B cell (primary cell): ENCODE results near the gene PGBD4. TPM values are rescaled to one million over a fixed set of nuclear protein-coding genes. Genes with fewer than 3 reads are reported as not detected.

Source experiments
- ATAC-seq: fragments of 200-7000 bp; cut with Tn5 transposase; one replicate; pipeline ENCODE4 v1.10.0; 2021; ENCODE audit warnings: low read depth, mild to moderate bottlenecking, moderate number of reproducible peaks, moderate library complexity
- CTCF ChIA-PET: fragments of 350-600 bp; sonication (Branson Sonifier 250); formaldehyde crosslinking; loops from one replicate; lab custom pipeline; 2021; ENCODE audit warnings: antibody characterized with exemption, inconsistent platforms; lab: Charles Lee
- POLR2A ChIA-PET: fragments of 350-600 bp; sonication (Branson Sonifier 250); formaldehyde crosslinking; loops from one replicate; lab custom pipeline; 2021; ENCODE audit warnings: antibody characterized with exemption; lab: Charles Lee
- DNase-seq: peaks from one replicate; pipeline ENCODE4 v3.0.0; 2013
- H2AFZ ChIP-seq: 2 replicates; pipeline ENCODE4 v1.6.1; 2012; ENCODE audit warnings: mild to moderate bottlenecking, low read depth, low read length; ENCODE audit not compliant: insufficient read depth, poor library complexity, severe bottlenecking
- H3K27ac ChIP-seq, 2 donors: 1 replicate in 1 of 2; 2 replicates in 1 of 2; pipeline ENCODE4 v1.5.1; 2012 to 2013; ENCODE audit warnings: low read length in 2 of 2, mild to moderate bottlenecking in 2 of 2, moderate library complexity in 1 of 2
- H3K27me3 ChIP-seq, 4 experiments: fragments of 200-600 bp in 1 of 4; sonication (generic) in 1 of 4; replicated peaks in 1 of 4; 1 replicate in 2 of 4; 2 replicates in 2 of 4; pipeline versions ENCODE4 v1.6.1 to v1.7.0; 2013 to 2016; ENCODE audit warnings: low read length in 3 of 4, mild to moderate bottlenecking in 2 of 4, mixed read lengths in 1 of 4, moderate library complexity in 1 of 4; ENCODE audit not compliant: insufficient read depth in 4 of 4, control insufficient read depth in 3 of 4; ENCODE audit errors: control extremely low read depth in 1 of 4
- H3K36me3 ChIP-seq, 2 experiments: replicated peaks in 1 of 2; 1 replicate in 1 of 2; 2 replicates in 1 of 2; pipeline versions ENCODE4 v1.6.1 to v1.7.1; 2013; ENCODE audit warnings: low read length in 1 of 2; ENCODE audit not compliant: insufficient read depth in 2 of 2, control insufficient read depth in 1 of 2; ENCODE audit errors: control extremely low read depth in 1 of 2, extremely low read depth in 1 of 2
- H3K4me1 ChIP-seq, 2 donors: fragments of 200-600 bp in 1 of 2; sonication (generic) in 1 of 2; 1 replicate in 1 of 2; 2 replicates in 1 of 2; pipeline versions ENCODE4 v1.5.1 to v1.6.1; 2013 to 2017; ENCODE audit warnings: low read length in 2 of 2; ENCODE audit not compliant: control insufficient read depth in 2 of 2, insufficient read depth in 2 of 2
- H3K4me2 ChIP-seq: replicated peaks from 2 replicates; pipeline ENCODE3; 2012; ENCODE audit warnings: mild to moderate bottlenecking, low read depth, low read length; ENCODE audit not compliant: poor library complexity, severe bottlenecking
- H3K4me3 ChIP-seq, 5 experiments: fragments of 200-600 bp in 1 of 5; sonication (generic) in 1 of 5; 1 replicate in 3 of 5; 2 replicates in 2 of 5; pipeline versions ENCODE4 v1.5.1 to v1.7.0; 2011 to 2016; ENCODE audit warnings: low read length in 4 of 5, mild to moderate bottlenecking in 4 of 5, low read depth in 2 of 5, control low read depth in 1 of 5, moderate library complexity in 1 of 5; ENCODE audit not compliant: insufficient read depth in 1 of 5; ENCODE audit errors: control extremely low read depth in 1 of 5, extremely low read depth in 1 of 5
- H3K79me2 ChIP-seq: fragments of 200-600 bp; sonication (generic); one replicate; pipeline ENCODE4 v1.6.0; 2016; ENCODE audit warnings: low read length; ENCODE audit not compliant: control insufficient read depth, insufficient read depth
- H3K9ac ChIP-seq: fragments of 200-600 bp; sonication (generic); 2 replicates; pipeline ENCODE4 v1.6.1; 2017; ENCODE audit warnings: mild to moderate bottlenecking, low read length, moderate library complexity
- H3K9me3 ChIP-seq, 3 donors: one replicate each; pipeline versions ENCODE4 v1.6.1 to v1.7.1; 2013; ENCODE audit warnings: low read length in 2 of 3; ENCODE audit not compliant: control insufficient read depth in 2 of 3, insufficient read depth in 1 of 3; ENCODE audit errors: control extremely low read depth in 1 of 3
- H4K20me1 ChIP-seq: 2 replicates; pipeline ENCODE4 v1.6.0; 2012; ENCODE audit warnings: mild to moderate bottlenecking, low read length; ENCODE audit not compliant: insufficient read depth, control insufficient read depth, poor library complexity, severe bottlenecking
- H3K27ac Mint-ChIP-seq: one replicate; pipeline ENCODE4 v1.8.0; 2021; ENCODE audit warnings: mixed read lengths
- H3K27me3 Mint-ChIP-seq: one replicate; pipeline ENCODE4 v1.8.0; 2021; ENCODE audit warnings: mixed read lengths
- H3K4me1 Mint-ChIP-seq: one replicate; pipeline ENCODE4 v1.8.0; 2021; ENCODE audit warnings: mixed read lengths
- H3K4me3 Mint-ChIP-seq: one replicate; pipeline ENCODE4 v1.8.0; 2021; ENCODE audit warnings: mixed read lengths
- H3K9me3 Mint-ChIP-seq: one replicate; pipeline ENCODE4 v1.8.0; 2022; ENCODE audit warnings: mixed read lengths; ENCODE audit not compliant: insufficient read depth
- EZH2 ChIP-seq: IDR thresholded peaks from 2 replicates; pipeline ENCODE4 v1.6.1; 2012; ENCODE audit warnings: borderline replicate concordance, low read depth, mild to moderate bottlenecking, moderate library complexity, low read length; ENCODE audit not compliant: insufficient read depth, poor library complexity, severe bottlenecking
- WGBS: methylation state at CpG from one replicate; pipeline ENCODE4 v1.1.5; 2013; ENCODE audit warnings: missing lambda C conversion rate; ENCODE audit not compliant: insufficient coverage; 5-methylcytosine and 5-hydroxymethylcytosine counted together
- intact Hi-C: fragments of 100-400 bp; cut with micrococcal nuclease; formaldehyde crosslinking; loops from one replicate; pipeline ENCODE4 v1.10.0; 2022
- polyA plus RNA-seq: library from polyadenylated mRNA; depleted of rRNA; stranded (reverse); fragments of >200 nt; gene quantifications from 2 replicates; pipeline ENCODE4 v1.2.3, GENCODE V29; 2012
- total RNA-seq, 2 donors: library from RNA; stranded (reverse); fragments of 120-200 nt in 1 of 2; gene quantifications; 1 replicate in 1 of 2; 2 replicates in 1 of 2; pipeline versions ENCODE4 v1.2.3 to v1.2.4, GENCODE V29; 2013 to 2022
- TF ChIP-seq, protein P1 (sequence below): fragments of 200-600 bp; IDR thresholded peaks from one replicate; pipeline ENCODE4 v1.8.0; 2022; ENCODE audit warnings: antibody characterized with exemption, mild to moderate bottlenecking

The PGBD4 gene
- total and polyA plus RNA-seq, 2 donors (not counting 1 experiment from before 2014, with no cell fraction given), result 2.5 to 5.2 TPM

DNA sequence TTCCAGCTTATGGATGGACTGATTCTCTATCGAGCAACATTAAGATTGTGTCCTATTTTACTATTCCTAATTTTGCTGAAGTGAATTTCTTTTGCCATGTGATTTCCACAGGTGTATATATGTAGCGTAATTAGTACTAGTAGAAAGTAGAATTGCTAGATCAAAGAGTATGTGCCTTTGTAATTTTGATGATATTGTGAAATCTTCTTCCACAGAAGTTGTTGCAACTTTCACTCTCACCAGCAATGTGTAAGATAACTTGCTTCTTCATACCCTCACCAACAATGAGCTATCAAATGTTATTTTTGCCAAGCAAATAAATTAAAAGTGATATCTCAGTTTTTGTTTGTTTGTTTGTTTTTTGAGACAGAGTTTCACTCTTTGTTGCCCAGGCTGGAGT is 5.4 kb downstream of the PGBD4 start:
- Histone ChIP-seq H3K4me2 (no peak overlapping the region), H3K9ac (no peak overlapping the region), H3K79me2 (peaks cover 19% of the 10 kb centered on the region), H3K27me3 (no peaks in the 10 kb centered on the region), H4K20me1 (no peaks in the 10 kb centered on the region), H3K4me3 (no peak overlapping the region), H3K9me3 (no peaks in the 10 kb centered on the region), H3K36me3 (no peaks in the 10 kb centered on the region), H2AFZ (no peak overlapping the region), H3K27ac (no peak overlapping the region), H3K4me1 (peaks cover 6 to 8% of the 10 kb centered on the region in 2 donors)
- intact Hi-C loops, result no loop called here
- TF ChIP-seq, protein P1, sequence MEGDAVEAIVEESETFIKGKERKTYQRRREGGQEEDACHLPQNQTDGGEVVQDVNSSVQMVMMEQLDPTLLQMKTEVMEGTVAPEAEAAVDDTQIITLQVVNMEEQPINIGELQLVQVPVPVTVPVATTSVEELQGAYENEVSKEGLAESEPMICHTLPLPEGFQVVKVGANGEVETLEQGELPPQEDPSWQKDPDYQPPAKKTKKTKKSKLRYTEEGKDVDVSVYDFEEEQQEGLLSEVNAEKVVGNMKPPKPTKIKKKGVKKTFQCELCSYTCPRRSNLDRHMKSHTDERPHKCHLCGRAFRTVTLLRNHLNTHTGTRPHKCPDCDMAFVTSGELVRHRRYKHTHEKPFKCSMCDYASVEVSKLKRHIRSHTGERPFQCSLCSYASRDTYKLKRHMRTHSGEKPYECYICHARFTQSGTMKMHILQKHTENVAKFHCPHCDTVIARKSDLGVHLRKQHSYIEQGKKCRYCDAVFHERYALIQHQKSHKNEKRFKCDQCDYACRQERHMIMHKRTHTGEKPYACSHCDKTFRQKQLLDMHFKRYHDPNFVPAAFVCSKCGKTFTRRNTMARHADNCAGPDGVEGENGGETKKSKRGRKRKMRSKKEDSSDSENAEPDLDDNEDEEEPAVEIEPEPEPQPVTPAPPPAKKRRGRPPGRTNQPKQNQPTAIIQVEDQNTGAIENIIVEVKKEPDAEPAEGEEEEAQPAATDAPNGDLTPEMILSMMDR, result no peak
- no peak for TF ChIP-seq EZH2
- WGBS, result 80% methylated on average over 1 of the region's 2 CpGs
- Mint-ChIP-seq H3K27me3 (no peaks in the 10 kb centered on the region), H3K27ac (no peak overlapping the region), H3K4me1 (peaks cover 14% of the 10 kb centered on the region), H3K4me3 (no peak overlapping the region), H3K9me3 (no peaks in the 10 kb centered on the region)
- ATAC-seq, result no peak
- ChIA-PET CTCF (interaction anchor here (3.6 kb wide), 1 partner anchor 102 kb away, joined by 30 read pairs; the partner anchor contains the start of gene KATNBL1), POLR2A (interaction anchor here (0.6 kb wide), 1 partner anchor 489 kb away, joined by 5 read pairs; no protein-coding TSS in a partner anchor)
- DNase-seq, result no peak

DNA sequence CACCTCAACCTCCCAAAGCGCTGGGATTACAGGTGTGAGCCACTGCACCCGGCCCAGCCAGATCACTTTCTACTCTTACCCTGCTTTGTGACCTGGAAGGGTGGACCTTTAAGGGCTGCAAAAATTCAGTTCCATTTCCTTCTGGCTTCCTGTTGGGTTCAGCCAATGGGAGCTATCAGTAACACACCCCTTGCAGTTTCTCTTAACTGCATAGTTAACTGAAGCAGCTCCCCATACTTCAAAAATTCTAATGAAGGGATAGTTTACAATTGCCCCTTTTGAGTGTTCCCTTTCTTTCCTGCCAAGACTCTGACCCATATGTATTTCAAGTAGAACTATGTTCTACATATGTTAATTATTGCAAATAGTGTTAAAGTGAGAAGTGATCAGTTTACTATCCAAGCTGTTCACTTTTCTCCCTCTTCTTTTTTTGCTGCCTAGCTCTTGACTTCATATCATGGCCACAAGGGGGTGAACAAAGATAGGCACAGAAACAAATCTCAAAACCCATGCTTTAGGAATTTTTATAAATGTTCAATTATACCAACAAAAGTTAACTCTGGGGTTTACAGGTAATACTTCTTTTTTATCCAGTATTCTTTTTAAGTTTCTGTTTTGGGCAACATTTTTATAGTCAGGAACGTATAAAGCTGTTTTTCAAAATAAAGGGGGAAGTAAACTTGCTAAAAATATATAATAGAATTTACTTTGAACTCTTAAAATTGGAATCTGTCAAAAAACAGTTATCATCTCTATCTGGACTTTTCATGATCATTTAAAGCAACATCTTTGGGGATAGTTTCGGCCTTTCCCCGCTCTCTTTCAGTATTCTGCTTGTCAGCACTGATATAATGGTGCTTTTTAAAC is 8.1 kb downstream of the PGBD4 start:
- H3K79me2 ChIP-seq, result no peaks in the 10 kb centered on the region
- H3K27me3 ChIP-seq, result no peaks in the 10 kb centered on the region
- H3K4me1 Mint-ChIP-seq, result no peaks in the 10 kb centered on the region
- H3K36me3 ChIP-seq, result no peaks in the 10 kb centered on the region
- H3K9me3 Mint-ChIP-seq, result no peaks in the 10 kb centered on the region
- H3K4me2 ChIP-seq, result no peak overlapping the region
- ChIA-PET POLR2A (no interaction called here), CTCF (interaction anchor here (0.7 to 3.6 kb wide), 9 partner anchors 12 to 477 kb away, joined by 3 to 30 read pairs (median 5); partner anchors contain the start of genes KATNBL1 and LPCAT4)
- H2AFZ ChIP-seq, result no peak overlapping the region
- no peak overlapping the region for H3K4me3 ChIP-seq
- H3K4me1 ChIP-seq, result no peaks in the 10 kb centered on the region
- TF ChIP-seq, protein P1, result peak; percentile 57
- TF ChIP-seq EZH2, result no peak
- H3K9ac ChIP-seq, result no peak overlapping the region
- H3K4me3 Mint-ChIP-seq, result no peak overlapping the region
- no peak overlapping the region for H3K27ac Mint-ChIP-seq
- WGBS, result 95% methylated on average over 2 of the region's 5 CpGs
- H3K9me3 ChIP-seq, result no peaks in the 10 kb centered on the region
- ATAC-seq (peak; percentile 54), DNase-seq (peak; percentile 38)
- H3K27ac ChIP-seq, result no peak overlapping the region
- intact Hi-C loops, result loop anchor here (1.0 kb wide), 2 partner anchors 100 to 478 kb away; partner anchors contain the start of gene KATNBL1
- H3K27me3 Mint-ChIP-seq, result peaks cover 10% of the 10 kb centered on the region
- no peaks in the 10 kb centered on the region for H4K20me1 ChIP-seq
